HFFc6 (cell line): Measurements from ENCODE around the gene SYN1. TPM values are rescaled to one million over a fixed set of nuclear protein-coding genes. Genes with fewer than 3 reads are reported as not detected.

Experiments used
- DNase-seq: peaks from one replicate; pipeline ENCODE4 v3.0.0-alpha.2; 2018
- H3K27ac Mint-ChIP-seq: 2 replicates; pipeline ENCODE4 v1.8.0; 2020; ENCODE audit warnings: mild to moderate bottlenecking, mixed read lengths
- H3K27me3 Mint-ChIP-seq: 2 replicates; pipeline ENCODE4 v1.8.0; 2021; ENCODE audit warnings: mild to moderate bottlenecking, moderate library complexity, mixed read lengths; ENCODE audit not compliant: insufficient read depth
- H3K36me3 Mint-ChIP-seq: 2 replicates; pipeline ENCODE4 v1.8.0; 2021; ENCODE audit warnings: low read depth, mixed read lengths
- H3K4me1 Mint-ChIP-seq: 2 replicates; pipeline ENCODE4 v1.8.0; 2020; ENCODE audit warnings: low read depth, mixed read lengths
- H3K4me3 Mint-ChIP-seq: 2 replicates; pipeline ENCODE4 v1.8.0; 2020; ENCODE audit warnings: mild to moderate bottlenecking, moderate library complexity, mixed read lengths
- H3K9me3 Mint-ChIP-seq: 2 replicates; pipeline ENCODE4 v1.8.0; 2020; ENCODE audit warnings: mild to moderate bottlenecking, mixed read lengths
- total RNA-seq, 6 experiments: library from RNA; stranded (reverse); fragmentation: NEBNext Ultra II Directional; extraction: Animal tissue kit (Norgen Biotek cat#: 25700); gene quantifications; 2 replicates in 1 of 6; 3 replicates in 5 of 6; pipeline ENCODE4 v1.2.3, GENCODE V29; 2021
- TF ChIP-seq, protein P1 (sequence below): fragments of 200-600 bp; sonication (generic); IDR thresholded peaks from 2 replicates; pipeline ENCODE4 v1.5.0; 2021; ENCODE audit warnings: antibody characterized with exemption, mild to moderate bottlenecking

Gene SYN1
- total RNA-seq, 6 experiments from 2014 or later, result 0.13 to 0.31 (median 0.19) TPM; not detected in 1

DNA sequence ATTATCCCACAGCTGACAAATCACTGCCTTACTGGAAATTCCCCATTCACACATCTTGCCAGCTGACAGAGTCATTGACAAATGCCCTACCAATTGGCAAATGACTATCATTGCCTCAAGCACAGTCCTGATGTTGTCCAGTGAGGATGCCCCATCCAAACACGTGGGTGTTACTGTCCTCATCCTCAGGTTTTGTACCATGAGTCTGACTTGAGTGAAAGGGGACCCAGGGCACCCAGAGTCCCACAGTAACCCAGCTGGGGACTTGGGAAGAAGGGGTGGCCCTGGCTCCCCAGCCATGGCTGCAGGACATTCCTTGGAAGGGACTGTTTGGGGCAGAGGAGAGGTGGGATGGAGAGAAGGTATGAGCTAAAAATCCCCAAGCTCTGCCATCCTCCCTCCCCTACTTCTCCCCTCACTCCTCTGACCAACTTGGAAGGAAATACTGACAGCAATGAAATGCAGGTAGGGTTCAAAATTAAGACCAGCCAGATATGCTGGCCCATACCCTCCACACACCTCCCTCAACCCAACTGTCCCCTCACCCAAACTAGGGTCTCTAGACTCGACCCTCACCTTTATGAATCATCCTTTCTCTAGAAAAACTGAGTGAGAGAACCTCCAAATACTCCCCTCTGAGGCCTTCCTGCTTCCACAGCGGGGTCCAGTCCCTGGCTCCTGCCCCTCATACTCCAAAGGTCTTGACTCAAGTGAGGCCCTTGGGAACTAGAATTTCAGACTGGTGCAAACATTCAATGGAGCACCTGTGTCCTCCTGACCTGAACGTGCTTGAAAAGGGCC lies 32.4 kb downstream of the SYN1 start:
- DNase-seq, result no peak
- Mint-ChIP-seq H3K27me3 (peaks cover 6% of the 10 kb centered on the region), H3K36me3 (peaks cover 13% of the 10 kb centered on the region), H3K9me3 (no peaks in the 10 kb centered on the region), H3K27ac (no peak overlapping the region), H3K4me3 (no peak overlapping the region), H3K4me1 (peaks cover 23% of the 10 kb centered on the region)
- TF ChIP-seq, protein P1, sequence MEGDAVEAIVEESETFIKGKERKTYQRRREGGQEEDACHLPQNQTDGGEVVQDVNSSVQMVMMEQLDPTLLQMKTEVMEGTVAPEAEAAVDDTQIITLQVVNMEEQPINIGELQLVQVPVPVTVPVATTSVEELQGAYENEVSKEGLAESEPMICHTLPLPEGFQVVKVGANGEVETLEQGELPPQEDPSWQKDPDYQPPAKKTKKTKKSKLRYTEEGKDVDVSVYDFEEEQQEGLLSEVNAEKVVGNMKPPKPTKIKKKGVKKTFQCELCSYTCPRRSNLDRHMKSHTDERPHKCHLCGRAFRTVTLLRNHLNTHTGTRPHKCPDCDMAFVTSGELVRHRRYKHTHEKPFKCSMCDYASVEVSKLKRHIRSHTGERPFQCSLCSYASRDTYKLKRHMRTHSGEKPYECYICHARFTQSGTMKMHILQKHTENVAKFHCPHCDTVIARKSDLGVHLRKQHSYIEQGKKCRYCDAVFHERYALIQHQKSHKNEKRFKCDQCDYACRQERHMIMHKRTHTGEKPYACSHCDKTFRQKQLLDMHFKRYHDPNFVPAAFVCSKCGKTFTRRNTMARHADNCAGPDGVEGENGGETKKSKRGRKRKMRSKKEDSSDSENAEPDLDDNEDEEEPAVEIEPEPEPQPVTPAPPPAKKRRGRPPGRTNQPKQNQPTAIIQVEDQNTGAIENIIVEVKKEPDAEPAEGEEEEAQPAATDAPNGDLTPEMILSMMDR, result no peak

DNA sequence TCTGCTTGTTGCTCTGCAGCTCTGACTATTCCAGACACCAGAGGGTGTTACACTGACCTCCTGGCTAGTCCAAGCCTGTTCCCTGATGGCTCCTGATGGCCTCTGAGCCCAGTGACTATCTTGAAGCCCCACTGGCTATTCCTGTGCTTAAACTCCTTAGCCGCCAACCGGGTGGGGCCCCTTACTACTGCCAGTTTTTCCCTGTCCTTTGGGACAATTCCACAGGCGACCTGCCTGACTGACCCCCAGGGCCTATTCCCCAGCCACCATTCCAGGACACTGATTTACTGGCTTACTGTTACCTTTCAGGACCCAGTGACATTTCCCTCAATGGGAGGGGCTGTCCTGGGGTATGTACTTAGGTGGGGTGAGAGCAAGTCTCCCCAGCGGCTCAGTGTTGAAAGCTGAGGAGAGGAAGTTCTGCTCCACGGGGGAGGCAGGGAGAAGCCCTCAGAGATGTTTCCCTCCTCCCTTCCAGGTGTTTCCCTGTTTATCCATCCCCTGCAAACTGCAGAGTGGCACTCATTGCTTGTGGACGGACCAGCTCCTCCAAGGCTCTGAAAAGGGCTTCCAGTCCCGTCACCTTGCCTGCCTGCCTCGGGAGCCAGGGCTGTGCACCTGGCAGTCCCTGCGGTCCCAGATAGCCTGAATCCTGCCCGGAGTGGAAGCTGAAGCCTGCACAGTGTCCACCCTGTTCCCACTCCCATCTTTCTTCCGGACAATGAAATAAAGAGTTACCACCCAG lies 33.4 kb downstream of the SYN1 start:
- Mint-ChIP-seq H3K27ac (no peak overlapping the region), H3K27me3 (peaks cover 8% of the 10 kb centered on the region), H3K4me1 (peaks cover 31% of the 10 kb centered on the region), H3K9me3 (no peaks in the 10 kb centered on the region), H3K36me3 (peaks cover 13% of the 10 kb centered on the region), H3K4me3 (no peak overlapping the region; the same call in 1 of the 2 replicates)
- no peak for DNase-seq
- TF ChIP-seq, protein P1, result no peak

DNA sequence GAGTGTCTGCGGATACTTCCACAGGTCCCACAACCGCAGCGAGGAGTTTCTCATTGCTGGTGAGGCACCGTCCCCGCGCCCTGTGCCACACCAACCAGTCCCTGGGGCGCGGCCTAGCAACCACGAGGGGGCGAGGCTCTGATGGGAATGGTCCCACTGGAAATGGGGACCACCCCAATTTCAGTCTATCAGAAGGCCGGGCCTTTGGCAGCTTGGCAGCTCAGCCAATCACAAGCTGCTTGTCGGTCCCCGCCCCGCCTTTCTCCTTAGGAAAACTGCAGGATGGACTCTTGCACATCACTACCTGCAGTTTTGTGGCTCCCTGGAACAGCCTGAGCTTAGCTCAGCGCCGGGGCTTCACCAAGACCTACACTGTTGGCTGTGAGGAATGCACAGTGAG lies 34.4 kb downstream of the SYN1 start:
- peaks cover 13% of the 10 kb centered on the region for H3K36me3 Mint-ChIP-seq
- peaks cover 31% of the 10 kb centered on the region for H3K4me1 Mint-ChIP-seq
- peaks cover 7% of the 10 kb centered on the region for H3K27me3 Mint-ChIP-seq
- no peak overlapping the region for H3K4me3 Mint-ChIP-seq
- no peaks in the 10 kb centered on the region for H3K9me3 Mint-ChIP-seq
- no peak overlapping the region for H3K27ac Mint-ChIP-seq
- DNase-seq, result no peak
- TF ChIP-seq, protein P1, result no peak

GRCh38 chrX:47584714-47585113 lies 34.9 kb downstream of the SYN1 start:
- Mint-ChIP-seq H3K36me3 (peaks cover 13% of the 10 kb centered on the region), H3K27ac (no peak overlapping the region), H3K4me1 (peaks cover 35% of the 10 kb centered on the region), H3K4me3 (peak overlapping the region; percentile 90), H3K27me3 (peaks cover 4% of the 10 kb centered on the region), H3K9me3 (no peaks in the 10 kb centered on the region)
- TF ChIP-seq, protein P1, result no peak
- DNase-seq, result no peak

GRCh38 chrX:47583240-47583861 lies 36.3 kb downstream of the SYN1 start:
- TF ChIP-seq, protein P1, result no peak
- Mint-ChIP-seq H3K4me3 (peak overlapping the region; percentile 90), H3K27me3 (peaks cover 4% of the 10 kb centered on the region), H3K9me3 (no peaks in the 10 kb centered on the region), H3K27ac (peak overlapping the region; percentile 89), H3K36me3 (peaks cover 13% of the 10 kb centered on the region), H3K4me1 (peaks cover 46% of the 10 kb centered on the region)
- DNase-seq, result no peak
